ENCODE measurements around the gene FIGNL2. TPM values are rescaled to one million over a fixed set of nuclear protein-coding genes. Genes with fewer than 3 reads are reported as not detected.

The FIGNL2 gene
- total RNA-seq, 1 donor from 2014 or later, result 39.7 TPM

DNA sequence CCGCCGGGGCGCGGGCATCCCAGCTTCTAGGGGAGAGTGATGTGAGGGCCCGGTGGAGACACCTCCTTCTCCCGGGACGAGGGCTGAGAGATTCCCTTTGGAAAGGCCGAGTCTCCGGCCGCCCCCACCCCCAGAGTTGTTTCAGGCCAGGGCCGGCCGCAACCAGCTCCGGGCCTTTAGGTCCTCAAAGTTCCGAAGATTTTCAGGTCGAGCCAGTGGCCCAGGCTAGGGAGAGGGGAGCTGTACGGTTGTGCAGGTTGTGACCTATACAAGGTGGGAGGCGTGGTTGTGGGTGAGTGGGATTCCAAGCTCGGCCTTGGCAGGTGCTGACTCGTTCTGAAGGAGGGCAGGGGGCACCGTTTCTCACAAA, 21.0 kb upstream of the FIGNL2 start:
- H3K27ac Mint-ChIP-seq (ENCODE audit: unreplicated experiment), result no peak overlapping the region

DNA sequence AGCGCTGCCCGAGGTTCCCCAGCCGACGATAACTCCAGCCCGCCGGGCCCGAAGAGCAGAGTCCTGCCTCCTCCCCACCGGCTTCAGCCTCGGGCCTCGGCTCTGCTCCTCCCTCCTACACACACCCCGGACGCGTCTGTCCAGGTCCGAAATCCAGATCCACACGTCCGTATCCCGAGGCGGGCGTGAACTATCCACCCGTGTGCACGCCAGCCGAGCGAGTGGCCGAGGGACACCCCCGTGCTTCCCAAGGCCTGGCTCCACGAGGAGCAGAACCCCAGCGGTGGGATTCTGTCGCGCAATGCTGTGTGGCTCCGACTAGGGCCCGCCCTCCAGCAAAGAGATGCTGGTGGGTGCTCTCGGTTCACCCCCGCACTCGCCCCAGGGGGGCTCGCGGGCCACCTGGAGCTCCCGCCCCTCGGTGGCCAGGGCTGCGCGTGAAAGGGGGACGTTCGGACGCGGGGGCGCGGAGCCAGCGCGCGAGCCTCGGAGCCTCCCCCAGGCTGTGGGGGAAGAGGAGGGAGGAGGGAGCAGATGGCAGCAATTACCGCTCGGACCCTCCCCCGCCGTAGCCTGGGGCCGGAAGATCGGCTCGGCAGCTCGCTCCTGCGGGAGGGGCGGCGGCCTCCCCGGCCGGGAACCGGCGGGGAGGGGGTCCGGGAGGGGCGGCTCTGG, 20.4 kb upstream of the FIGNL2 start:
- Mint-ChIP-seq H3K36me3 (ENCODE audit: low read depth) (no peaks in the 10 kb centered on the region), H3K9me3 (no peaks in the 10 kb centered on the region), H3K27ac (ENCODE audit: unreplicated experiment) (no peak overlapping the region), H3K4me1 (peaks cover 70% of the 10 kb centered on the region), H3K4me3 (peak overlapping the region; percentile 77), H3K27me3 (ENCODE audit: low read depth) (peaks cover 19% of the 10 kb centered on the region)
- TF ChIP-seq, protein P1, sequence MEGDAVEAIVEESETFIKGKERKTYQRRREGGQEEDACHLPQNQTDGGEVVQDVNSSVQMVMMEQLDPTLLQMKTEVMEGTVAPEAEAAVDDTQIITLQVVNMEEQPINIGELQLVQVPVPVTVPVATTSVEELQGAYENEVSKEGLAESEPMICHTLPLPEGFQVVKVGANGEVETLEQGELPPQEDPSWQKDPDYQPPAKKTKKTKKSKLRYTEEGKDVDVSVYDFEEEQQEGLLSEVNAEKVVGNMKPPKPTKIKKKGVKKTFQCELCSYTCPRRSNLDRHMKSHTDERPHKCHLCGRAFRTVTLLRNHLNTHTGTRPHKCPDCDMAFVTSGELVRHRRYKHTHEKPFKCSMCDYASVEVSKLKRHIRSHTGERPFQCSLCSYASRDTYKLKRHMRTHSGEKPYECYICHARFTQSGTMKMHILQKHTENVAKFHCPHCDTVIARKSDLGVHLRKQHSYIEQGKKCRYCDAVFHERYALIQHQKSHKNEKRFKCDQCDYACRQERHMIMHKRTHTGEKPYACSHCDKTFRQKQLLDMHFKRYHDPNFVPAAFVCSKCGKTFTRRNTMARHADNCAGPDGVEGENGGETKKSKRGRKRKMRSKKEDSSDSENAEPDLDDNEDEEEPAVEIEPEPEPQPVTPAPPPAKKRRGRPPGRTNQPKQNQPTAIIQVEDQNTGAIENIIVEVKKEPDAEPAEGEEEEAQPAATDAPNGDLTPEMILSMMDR (conservative IDR thresholded peaks at IDR 0.05), result no peak
- no peak for DNase-seq (ENCODE audit: low read depth, low spot score)

More for the DNA sequence above, 21.0 kb upstream of the FIGNL2 start:
- TF ChIP-seq, protein P1 (conservative IDR thresholded peaks at IDR 0.05), result no peak
- peaks cover 19% of the 10 kb centered on the region for H3K27me3 Mint-ChIP-seq (ENCODE audit: low read depth)
- H3K4me3 Mint-ChIP-seq, result peak overlapping the region; percentile 58
- DNase-seq (ENCODE audit: low read depth, low spot score), result no peak
- peaks cover 71% of the 10 kb centered on the region for H3K4me1 Mint-ChIP-seq
- H3K36me3 Mint-ChIP-seq (ENCODE audit: low read depth), result no peaks in the 10 kb centered on the region
- H3K9me3 Mint-ChIP-seq, result no peaks in the 10 kb centered on the region

DNA sequence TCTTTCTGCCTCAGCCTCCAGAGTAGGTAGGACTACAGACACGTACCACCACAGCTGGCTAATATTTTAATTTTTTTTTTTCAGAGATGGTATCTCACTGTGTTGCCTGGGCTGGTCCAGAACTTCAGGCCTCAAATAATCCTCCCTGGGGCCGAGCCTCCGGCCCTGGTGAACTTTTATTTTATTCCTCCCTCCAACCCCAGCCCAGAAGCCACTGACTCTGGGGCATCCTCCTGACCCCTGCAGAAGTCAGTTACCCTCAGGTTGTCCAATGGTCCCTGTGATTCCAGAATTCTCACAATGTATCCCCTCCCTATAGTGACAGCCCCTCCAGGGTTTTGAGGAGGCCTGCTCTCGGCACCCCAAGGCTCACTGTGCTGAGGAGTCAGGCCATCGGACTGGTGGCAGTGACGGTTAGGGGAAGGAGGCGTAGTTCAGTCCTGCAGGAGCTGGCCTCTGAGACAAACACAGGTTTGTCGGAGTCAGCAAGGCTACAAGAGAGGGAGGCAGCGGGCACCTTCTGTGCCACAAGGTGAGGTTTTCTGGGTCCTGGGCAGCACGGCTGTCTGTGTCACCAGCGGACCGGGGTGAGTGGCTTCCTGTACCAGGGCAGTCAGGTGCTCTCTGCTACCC, 19.4 kb upstream of the FIGNL2 start:
- no peaks in the 10 kb centered on the region for H3K36me3 Mint-ChIP-seq (ENCODE audit: low read depth)
- no peaks in the 10 kb centered on the region for H3K9me3 Mint-ChIP-seq
- peak overlapping the region; percentile 77 for H3K4me3 Mint-ChIP-seq
- TF ChIP-seq, protein P1 (conservative IDR thresholded peaks at IDR 0.05), result no peak
- H3K27me3 Mint-ChIP-seq (ENCODE audit: low read depth), result peaks cover 19% of the 10 kb centered on the region
- no peak overlapping the region for H3K27ac Mint-ChIP-seq (ENCODE audit: unreplicated experiment)
- peaks cover 72% of the 10 kb centered on the region for H3K4me1 Mint-ChIP-seq
- DNase-seq (ENCODE audit: low read depth, low spot score), result no peak

DNA sequence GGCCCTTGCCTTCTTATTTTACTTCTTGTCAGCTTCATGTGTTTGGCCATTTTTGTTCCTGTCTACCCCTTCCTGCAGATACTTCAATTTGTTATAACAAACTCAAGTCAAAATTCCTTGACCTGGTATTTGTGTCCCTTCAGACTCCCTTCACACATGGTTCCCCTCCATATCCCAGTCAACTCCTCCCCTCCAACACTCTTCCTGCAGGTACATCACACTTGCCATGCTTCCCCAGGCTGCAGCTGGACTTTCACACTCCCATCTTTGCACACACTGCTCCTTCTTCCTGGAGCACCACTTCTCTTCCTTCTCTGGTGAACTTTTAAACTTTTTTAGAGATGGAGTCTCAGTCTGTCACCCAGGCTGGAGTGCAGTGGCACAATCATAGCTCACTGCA, 18.9 kb upstream of the FIGNL2 start:
- TF ChIP-seq, protein P1 (conservative IDR thresholded peaks at IDR 0.05), result no peak
- Mint-ChIP-seq H3K4me3 (peak overlapping the region; percentile 47), H3K4me1 (peaks cover 69% of the 10 kb centered on the region), H3K9me3 (no peaks in the 10 kb centered on the region), H3K36me3 (ENCODE audit: low read depth) (no peaks in the 10 kb centered on the region), H3K27ac (ENCODE audit: unreplicated experiment) (no peak overlapping the region), H3K27me3 (ENCODE audit: low read depth) (peaks cover 19% of the 10 kb centered on the region)
- no peak for DNase-seq (ENCODE audit: low read depth, low spot score)

DNA sequence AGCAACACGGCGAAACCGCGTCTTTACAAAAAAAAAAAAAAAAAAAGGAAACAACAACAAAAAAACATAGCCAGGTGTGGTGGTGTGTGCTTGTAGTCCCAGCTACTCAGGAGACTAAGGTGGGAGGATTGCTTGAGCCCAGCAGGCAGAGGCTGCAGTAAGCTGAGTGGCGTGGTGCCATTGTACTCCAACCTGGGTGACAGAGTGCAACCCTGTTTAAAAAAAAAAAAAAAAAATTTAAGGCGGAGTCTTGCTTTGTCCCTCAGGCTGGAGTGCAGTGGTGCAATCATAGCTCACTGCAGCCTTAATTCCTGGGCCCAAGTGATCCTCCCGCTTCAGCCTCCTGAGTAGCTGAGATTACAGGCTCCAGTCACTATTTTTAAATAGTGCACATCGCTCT, 18.2 kb upstream of the FIGNL2 start:
- no peak for DNase-seq (ENCODE audit: low read depth, low spot score)
- no peak overlapping the region for H3K4me3 Mint-ChIP-seq
- H3K27ac Mint-ChIP-seq (ENCODE audit: unreplicated experiment), result no peak overlapping the region
- TF ChIP-seq, protein P1 (conservative IDR thresholded peaks at IDR 0.05), result no peak
- H3K27me3 Mint-ChIP-seq (ENCODE audit: low read depth), result peaks cover 19% of the 10 kb centered on the region
- no peaks in the 10 kb centered on the region for H3K9me3 Mint-ChIP-seq
- H3K36me3 Mint-ChIP-seq (ENCODE audit: low read depth), result no peaks in the 10 kb centered on the region
- H3K4me1 Mint-ChIP-seq, result peaks cover 68% of the 10 kb centered on the region

All from neural crest cell (in vitro differentiated cells).